CD4-positive, alpha-beta T cell treated with Interleukin-4 for 4 hours (primary cell): ENCODE measurements around the gene PADI1.

Experiments used
- DNase-seq: peaks from one replicate; pipeline ENCODE4 v3.0.0-alpha.2; 2020

PADI1 gene

GRCh38 chr1:17183388-17184160 is 21.4 kb upstream of the PADI1 start:
- DNase-seq = no peak

DNA sequence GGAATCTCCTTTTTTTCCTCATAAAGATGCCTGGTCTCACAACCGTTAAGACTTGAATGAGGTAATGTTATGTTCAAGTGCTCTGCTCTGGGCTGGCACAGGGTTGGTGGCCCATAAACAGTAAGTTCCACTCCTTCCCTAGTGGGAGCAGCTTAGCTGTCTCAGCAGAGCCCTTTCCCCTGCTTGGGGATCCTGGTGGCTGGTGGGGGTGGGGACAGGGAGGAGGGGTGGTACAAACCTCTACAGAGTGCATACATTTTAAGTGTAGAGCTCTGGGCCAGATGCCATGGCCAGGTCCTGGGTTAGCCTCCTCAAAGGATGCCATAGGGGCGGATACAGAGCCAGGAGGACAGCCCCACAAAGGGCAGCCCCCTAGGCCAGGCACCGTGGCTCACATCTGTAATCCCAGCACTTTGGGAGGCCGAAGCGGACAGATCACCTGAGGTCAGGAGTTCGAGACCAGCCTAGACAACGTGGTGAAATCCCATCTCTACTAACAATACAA is 20.7 kb upstream of the PADI1 start:
- no peak for DNase-seq

DNA sequence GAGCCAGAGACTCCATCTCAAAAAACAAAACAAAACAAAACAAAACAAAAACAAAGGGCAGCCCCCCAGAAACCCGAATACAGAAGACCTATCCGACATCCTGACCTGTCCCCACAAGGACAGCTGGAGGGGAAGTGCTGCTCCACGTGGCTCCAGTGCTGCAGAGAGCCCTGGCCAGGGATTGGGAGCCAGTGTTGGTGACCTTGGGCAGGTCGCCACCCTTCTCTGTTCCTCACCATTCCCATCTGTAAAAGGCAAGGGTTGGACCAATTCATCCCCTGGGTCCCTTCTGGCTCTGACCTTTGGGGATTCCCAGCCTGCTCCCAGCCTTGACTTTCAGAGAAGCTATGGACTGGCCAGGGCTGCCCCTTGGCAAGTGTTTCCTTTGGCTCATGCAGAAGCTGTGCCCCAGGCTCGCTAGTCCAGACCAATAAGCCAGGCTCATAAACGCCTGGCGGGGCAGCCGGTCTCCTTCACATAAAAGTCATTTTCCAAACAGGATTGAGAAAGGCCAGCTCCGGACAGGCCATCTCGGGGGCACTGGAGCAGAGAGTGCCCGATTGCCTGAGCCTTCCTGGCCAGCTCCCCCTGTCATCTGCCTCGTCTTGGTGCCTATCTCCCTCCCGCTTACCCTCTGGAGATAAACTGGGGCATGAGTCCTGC is 20.0 kb upstream of the PADI1 start:
- no peak for DNase-seq

DNA sequence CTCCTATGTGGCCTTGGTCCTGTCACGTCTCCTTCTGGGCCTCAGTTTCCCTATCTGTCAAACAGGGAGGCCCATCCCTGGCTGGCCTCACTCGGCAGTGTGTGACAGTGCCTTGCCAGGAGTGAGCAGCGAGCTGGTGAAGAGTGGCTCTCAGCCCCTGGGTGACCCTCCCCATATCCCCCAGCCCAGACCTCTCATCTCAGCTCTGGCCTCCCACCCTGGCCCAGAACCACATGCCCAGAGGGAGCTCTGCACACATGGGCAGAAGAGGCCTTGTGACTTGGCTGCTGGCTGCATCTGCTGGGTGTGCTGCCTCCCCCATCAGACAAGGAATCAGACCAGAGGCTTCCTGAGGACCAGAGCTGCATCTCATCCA is 19.5 kb upstream of the PADI1 start:
- no peak for DNase-seq

DNA sequence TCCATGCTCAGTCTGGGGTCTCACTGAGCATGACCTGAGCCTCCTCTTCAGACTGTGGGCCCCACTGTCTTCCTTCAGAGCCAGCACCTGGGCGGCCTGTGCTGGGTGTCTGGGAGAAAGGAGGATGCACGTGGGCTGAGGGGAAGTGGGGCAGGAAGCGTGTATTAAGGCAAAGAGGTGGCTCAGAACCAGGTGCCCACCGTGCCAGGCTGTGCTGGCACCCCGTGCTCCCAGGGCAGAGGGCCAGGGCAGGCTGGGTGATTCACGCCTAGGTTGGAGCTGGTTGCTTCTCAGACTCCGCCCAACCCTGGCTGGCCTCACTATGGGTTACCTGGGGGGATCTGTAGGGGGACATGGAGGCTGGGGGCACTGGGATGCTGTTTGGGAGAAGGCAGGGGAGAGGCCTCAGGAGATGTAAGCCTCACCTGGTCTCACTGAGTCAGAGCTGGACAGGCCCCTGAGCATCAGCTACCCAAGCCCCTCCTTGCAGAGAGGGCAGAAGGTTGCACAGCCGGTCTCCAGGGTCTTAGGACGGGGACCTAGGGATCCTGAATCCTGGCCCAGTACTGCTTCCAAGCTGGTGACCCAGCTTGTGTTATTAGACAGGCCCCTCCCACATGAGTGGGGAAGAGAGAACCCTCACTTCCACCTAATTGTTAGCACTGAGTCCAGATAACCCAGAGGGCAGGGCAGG is 18.6 kb upstream of the PADI1 start:
- no peak for DNase-seq

- DNase-seq = no peak
Measured at GRCh38 chr1:17187051-17187450, 17.9 kb upstream of the PADI1 start.

GRCh38 chr1:17188217-17188616 is 16.7 kb upstream of the PADI1 start:
- no peak for DNase-seq

GRCh38 chr1:17188889-17189631 is 15.9 kb upstream of the PADI1 start:
- no peak for DNase-seq

GRCh38 chr1:17189632-17189990 is 15.3 kb upstream of the PADI1 start:
- no peak for DNase-seq

DNA sequence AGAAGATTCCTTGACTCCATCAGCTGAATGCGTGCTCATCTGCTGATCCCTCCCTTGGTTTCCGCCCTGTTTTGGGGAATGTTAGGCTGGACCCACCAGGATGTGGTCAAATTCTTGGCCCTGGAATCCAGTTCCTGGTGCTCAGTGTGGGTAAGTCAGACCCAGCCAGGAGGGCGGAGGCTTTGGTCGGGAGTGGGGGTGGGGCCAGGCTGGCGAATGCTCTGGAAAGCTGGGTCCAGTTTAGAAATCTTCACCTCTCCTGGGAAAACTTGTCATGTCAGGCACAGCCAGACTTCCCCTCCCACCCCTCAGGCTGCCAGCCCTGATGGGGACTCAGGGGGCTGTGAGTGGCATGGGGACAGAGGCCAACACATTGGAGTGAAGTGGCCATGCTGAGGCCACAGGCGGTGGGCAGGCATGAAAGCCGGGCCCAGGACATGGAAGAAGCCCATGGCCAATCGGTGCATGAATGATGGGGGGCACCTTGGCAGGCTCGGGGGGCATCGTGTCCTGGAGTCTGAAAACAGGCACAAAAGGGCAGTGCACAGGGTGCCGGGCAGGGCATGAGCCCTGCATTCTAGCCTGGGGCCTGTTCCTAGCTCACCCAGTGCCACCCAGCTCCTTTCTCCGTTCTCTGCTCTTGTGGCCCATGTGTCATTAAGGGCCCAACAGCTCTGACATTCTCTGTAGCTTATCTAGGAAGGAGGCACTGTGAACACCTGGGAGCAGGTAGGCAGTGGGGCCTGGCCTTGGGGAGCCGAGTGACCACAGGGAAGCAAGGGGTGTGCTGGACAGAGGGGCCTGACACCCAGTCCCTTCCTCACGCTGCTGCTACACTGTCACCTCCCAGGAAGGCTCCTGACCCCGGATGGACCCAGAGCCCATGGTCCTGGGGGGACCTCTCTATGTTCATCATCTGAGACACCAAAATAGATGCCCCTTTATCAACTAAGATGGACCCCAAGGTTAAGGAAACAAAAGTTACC is 14.6 kb upstream of the PADI1 start:
- no peak for DNase-seq

DNA sequence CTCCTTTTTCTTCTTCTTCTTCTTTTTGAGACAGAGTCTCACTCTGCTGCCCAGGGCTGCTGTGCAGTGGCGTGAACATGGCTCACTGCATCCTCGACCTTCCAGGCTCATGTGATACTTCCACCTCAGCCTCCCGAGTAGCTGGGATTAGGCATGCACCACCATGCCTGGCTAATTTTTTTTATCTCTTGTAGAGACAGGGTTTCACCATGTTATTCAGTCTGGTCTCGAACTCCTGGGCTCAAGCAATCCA is 13.0 kb upstream of the PADI1 start:
- DNase-seq = no peak

GRCh38 chr1:17192394-17193221 is 12.3 kb upstream of the PADI1 start:
- no peak for DNase-seq

DNA sequence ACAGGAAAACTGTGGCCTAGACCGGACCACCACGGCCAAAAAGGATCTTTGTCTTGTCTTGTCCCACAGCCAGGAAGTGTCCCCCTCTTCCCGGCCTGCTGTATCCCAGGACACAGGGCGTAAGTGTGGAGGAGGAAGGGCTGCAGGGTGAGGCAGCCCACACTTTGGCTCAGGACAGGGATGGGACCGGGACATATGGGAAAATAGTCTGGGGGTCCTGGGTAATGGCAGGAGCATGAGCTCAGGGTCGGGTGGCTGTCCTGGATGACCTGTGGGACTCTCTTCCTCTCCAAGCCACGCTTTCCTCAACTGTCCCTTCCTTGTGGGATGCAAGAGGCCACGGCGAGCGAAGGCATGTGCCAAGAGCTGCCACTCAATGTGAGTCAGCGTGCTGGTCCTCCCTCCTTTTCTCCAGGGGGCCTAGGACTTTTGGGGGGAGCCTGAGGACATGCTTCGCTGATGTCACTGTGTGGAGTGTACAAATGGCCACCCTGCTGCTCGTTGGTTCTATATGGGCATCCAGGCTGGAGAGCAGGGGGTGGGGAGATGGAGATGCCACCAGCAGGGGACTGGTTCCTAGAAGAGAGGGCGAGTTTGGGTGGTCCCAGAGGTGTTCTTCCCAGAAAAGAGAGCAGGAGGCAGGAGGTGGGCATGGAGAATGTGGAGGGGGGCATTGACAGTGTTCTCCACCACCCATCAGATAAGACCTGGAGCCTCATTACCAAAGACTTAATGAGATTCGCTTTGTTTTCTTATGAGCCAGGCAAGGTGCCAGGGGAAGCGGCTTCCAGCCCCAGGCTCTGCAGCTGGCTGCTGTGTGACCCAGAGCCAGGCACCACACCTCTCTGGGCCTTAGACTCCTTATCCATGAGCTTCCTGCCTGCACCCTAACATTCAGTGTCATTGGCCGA is 11.5 kb upstream of the PADI1 start:
- no peak for DNase-seq

DNA sequence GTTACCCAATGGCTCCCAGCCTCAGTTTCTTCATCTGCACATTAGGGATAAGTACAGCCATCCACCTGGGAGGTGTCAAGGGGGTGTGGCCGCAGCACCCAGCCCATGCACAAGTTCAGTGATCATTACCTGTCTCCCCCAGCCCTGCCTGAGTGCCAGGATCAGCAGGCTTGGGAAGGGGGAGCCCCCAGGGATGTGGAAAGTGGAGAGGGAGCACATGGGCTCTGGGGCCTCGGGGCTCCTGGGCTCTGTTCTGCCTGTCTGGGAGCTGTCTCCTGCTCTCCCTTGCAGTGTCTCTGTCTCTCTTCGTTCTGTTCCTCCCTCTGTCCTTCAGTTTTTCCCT is 10.8 kb upstream of the PADI1 start:
- DNase-seq = no peak

DNA sequence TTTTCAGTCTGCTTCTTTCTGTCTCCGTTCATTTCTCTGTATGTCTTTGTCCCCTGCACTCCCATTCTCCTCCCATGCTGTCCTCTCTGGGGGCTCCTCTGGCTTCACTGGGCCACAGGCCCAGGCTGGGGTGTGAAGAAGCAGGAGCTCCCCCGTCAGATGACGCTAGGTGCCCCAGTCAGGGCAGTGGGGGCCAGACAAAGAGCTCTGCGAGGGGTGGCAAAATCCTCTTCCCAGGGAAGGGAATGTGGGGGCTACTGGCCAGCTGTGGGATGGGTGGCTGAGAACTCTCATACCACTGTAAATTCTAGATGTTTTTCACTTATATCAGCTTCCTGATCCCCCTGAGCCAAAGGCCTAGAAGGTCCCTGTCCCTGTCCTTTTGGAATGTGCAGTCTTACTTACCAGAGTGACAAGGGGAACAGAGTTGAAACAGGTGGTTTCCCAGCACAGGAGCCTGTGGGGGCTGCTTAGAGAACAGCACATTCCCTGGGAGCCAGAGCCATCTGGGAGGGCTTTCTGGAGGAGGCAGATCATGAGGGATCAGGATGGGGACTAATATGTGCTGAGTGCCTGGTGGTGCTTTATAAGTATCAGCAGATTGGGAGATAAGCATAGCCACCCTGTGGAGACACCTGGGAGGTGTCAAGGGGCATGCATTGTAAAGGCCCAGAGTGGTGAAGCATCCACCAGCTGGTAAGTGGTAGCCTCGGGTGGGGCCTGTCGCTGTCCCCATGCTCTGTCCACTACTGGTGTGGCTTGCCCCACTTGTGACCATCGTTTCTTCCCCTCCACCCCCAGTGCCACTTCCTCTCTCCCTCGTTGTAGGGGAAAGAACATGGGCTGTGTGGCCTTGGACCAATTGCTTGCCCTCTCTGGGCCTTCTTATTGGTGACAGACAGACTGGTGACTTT is 10.1 kb upstream of the PADI1 start:
- DNase-seq = no peak

GRCh38 chr1:17195731-17196130 is 9.2 kb upstream of the PADI1 start:
- DNase-seq = no peak

DNA sequence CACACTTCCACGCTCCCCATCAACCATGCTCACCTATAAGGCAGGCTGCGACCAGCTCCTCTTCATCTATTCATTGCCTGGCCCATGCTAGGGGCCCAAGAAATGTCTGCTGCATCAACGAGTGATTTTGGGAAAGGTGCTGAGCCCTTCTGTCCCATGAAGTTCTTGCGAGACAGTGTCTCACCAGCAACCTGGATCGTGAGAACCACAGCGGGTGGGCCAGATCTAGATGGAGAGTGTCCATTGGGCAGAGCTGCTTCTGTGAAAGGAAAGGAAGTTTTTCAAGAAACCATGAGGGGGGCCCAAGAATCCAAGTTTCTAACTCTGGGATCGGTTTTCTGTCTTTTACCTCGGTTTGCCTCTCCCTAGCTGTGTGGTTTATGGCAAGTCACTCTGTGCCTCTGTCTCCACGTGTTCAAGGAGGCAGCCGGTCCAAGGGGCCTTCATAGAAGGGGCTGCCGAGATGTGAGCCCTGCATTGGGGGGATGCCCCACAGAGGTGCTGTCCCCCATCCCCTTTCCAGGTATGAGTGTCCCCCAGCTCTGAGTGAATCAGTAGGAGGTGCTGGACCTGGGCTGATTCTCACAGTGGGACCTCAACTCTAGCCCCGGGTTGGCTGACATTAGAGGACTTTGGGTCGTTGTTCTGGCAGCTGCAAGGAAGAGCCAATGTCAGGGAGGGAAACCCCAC is 8.3 kb upstream of the PADI1 start:
- DNase-seq = no peak

- no peak for DNase-seq
Measured at GRCh38 chr1:17197696-17198095, 7.2 kb upstream of the PADI1 start.
